Measurements from ENCODE around the gene BTG1.

The BTG1 gene

GRCh38 chr12:92145731-92146496 is at the start of gene BTG1:
TSS of gene BTG1 (minus strand) at chr12:92145846. CDS start at chr12:92145535, 311 bp downstream.
- peak; percentile 97 for DNase-seq

GRCh38 chr12:92194561-92194960 is 48.9 kb upstream of the BTG1 start:
- DNase-seq, result no peak

- DNase-seq, result no peak
Observed at GRCh38 chr12:92193846-92194245, 48.2 kb upstream of the BTG1 start.

GRCh38 chr12:92193063-92193462 is 47.4 kb upstream of the BTG1 start:
- DNase-seq, result no peak

GRCh38 chr12:92192360-92192759 is 46.7 kb upstream of the BTG1 start:
- DNase-seq, result no peak

- DNase-seq, result no peak
Observed at GRCh38 chr12:92191061-92191460, 45.4 kb upstream of the BTG1 start.

GRCh38 chr12:92188517-92189188 is 43.0 kb upstream of the BTG1 start:
- DNase-seq, result no peak

- no peak for DNase-seq
Observed at GRCh38 chr12:92186038-92186470, 40.4 kb upstream of the BTG1 start.

GRCh38 chr12:92185052-92185451 is 39.4 kb upstream of the BTG1 start:
- DNase-seq, result no peak

- DNase-seq, result no peak
Observed at GRCh38 chr12:92183575-92183974, 37.9 kb upstream of the BTG1 start.

- no peak for DNase-seq
Observed at GRCh38 chr12:92178340-92178739, 32.7 kb upstream of the BTG1 start.

GRCh38 chr12:92176646-92177045 is 31.0 kb upstream of the BTG1 start:
- no peak for DNase-seq

- DNase-seq, result no peak
Observed at GRCh38 chr12:92175961-92176360, 30.3 kb upstream of the BTG1 start.

GRCh38 chr12:92170050-92170449 is 24.4 kb upstream of the BTG1 start:
- no peak for DNase-seq

GRCh38 chr12:92167075-92167474 is 21.4 kb upstream of the BTG1 start:
- no peak for DNase-seq

- DNase-seq, result no peak
Observed at GRCh38 chr12:92164712-92165111, 19.1 kb upstream of the BTG1 start.

GRCh38 chr12:92162079-92162478 is 16.4 kb upstream of the BTG1 start:
- DNase-seq, result no peak

GRCh38 chr12:92158796-92159439 is 13.3 kb upstream of the BTG1 start:
- DNase-seq, result no peak

- DNase-seq, result no peak
Observed at GRCh38 chr12:92156704-92157395, 11.2 kb upstream of the BTG1 start.

GRCh38 chr12:92156139-92156538 is 10.5 kb upstream of the BTG1 start:
- DNase-seq, result no peak

- no peak for DNase-seq
Observed at GRCh38 chr12:92155733-92156132, 10.1 kb upstream of the BTG1 start.

GRCh38 chr12:92151916-92152315 is 6.3 kb upstream of the BTG1 start:
- no peak for DNase-seq

- no peak for DNase-seq
Observed at GRCh38 chr12:92149563-92149962, 3.9 kb upstream of the BTG1 start.
